Neutrophil (primary cell): ENCODE results near the gene EEA1.

Experiments used
- H3K27ac ChIP-seq: fragments of 200-600 bp; sonication (generic); 2 replicates; pipeline ENCODE4 v1.5.1; 2016; ENCODE audit warnings: mild to moderate bottlenecking, moderate library complexity
- H3K27me3 ChIP-seq: fragments of 200-600 bp; sonication (generic); 2 replicates; pipeline ENCODE4 v1.6.0; 2016; ENCODE audit warnings: mild to moderate bottlenecking
- H3K36me3 ChIP-seq: fragments of 200-600 bp; sonication (generic); 2 replicates; pipeline ENCODE4 v1.5.1; 2017
- H3K4me1 ChIP-seq, 2 experiments: fragments of 200-600 bp in 1 of 2; sonication (generic) in 1 of 2; 1 replicate in 1 of 2; 2 replicates in 1 of 2; pipeline versions ENCODE4 v1.5.1 to v1.6.1; 2013 to 2016; ENCODE audit warnings: low read depth in 1 of 2, low read length in 1 of 2, mild to moderate bottlenecking in 1 of 2, moderate library complexity in 1 of 2; ENCODE audit not compliant: control insufficient read depth in 1 of 2, insufficient read depth in 1 of 2
- H3K4me3 ChIP-seq, 2 experiments: fragments of 200-600 bp in 1 of 2; sonication (generic) in 1 of 2; 1 replicate in 1 of 2; 2 replicates in 1 of 2; pipeline ENCODE4 v1.5.1; 2013 to 2016; ENCODE audit warnings: low read depth in 1 of 2, low read length in 1 of 2, mild to moderate bottlenecking in 1 of 2, moderate library complexity in 1 of 2
- H3K9me3 ChIP-seq: fragments of 200-600 bp; sonication (generic); 2 replicates; pipeline ENCODE4 v1.5.1; 2016
- TF ChIP-seq, protein P1 (sequence below): fragments of 200-600 bp; sonication (generic); IDR thresholded peaks from 2 replicates; pipeline ENCODE4 v1.5.1; 2016; ENCODE audit warnings: antibody characterized with exemption

EEA1 gene

DNA sequence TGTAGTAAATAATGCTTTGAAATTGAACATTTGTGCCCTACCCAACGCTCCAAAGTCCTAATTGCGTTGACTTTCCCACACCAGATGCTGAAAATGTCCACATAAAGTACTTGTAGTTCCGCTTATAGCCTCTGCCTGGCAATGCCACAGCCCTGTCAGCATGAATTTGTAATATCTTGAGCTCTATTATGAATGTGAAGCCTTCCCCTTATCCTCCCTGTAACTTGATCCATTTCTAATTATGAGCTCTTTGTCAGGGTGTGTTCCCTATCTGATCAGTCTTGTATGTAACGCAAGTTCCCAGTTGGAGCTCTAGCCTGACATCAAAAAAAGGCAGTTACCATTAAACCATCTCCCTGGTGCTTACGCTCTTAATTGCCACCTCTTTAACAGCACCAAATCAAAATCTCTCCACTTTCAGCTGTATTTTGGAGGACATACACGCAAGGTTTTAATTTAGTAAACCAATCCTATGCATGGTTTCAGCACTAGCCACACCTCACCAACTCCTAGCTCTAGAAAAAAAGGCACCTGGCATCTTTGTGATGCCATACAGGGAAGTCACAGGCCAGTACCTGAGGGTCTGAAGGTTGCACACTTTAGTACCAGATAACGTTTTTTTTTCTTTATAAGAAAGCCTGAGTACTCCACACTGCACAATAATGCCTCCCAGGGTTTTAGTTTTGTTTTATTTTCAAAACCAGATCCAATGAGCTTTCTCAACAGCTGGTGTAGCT, 69.3 kb downstream of the EEA1 start:
- no peak overlapping the region for H3K4me3 ChIP-seq
- no peak overlapping the region for H3K27ac ChIP-seq
- no peaks in the 10 kb centered on the region for H3K4me1 ChIP-seq
- no peaks in the 10 kb centered on the region for H3K27me3 ChIP-seq
- TF ChIP-seq, protein P1, sequence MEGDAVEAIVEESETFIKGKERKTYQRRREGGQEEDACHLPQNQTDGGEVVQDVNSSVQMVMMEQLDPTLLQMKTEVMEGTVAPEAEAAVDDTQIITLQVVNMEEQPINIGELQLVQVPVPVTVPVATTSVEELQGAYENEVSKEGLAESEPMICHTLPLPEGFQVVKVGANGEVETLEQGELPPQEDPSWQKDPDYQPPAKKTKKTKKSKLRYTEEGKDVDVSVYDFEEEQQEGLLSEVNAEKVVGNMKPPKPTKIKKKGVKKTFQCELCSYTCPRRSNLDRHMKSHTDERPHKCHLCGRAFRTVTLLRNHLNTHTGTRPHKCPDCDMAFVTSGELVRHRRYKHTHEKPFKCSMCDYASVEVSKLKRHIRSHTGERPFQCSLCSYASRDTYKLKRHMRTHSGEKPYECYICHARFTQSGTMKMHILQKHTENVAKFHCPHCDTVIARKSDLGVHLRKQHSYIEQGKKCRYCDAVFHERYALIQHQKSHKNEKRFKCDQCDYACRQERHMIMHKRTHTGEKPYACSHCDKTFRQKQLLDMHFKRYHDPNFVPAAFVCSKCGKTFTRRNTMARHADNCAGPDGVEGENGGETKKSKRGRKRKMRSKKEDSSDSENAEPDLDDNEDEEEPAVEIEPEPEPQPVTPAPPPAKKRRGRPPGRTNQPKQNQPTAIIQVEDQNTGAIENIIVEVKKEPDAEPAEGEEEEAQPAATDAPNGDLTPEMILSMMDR: no peak
- H3K36me3 ChIP-seq: peaks cover 18% of the 10 kb centered on the region
- H3K9me3 ChIP-seq: no peaks in the 10 kb centered on the region

DNA sequence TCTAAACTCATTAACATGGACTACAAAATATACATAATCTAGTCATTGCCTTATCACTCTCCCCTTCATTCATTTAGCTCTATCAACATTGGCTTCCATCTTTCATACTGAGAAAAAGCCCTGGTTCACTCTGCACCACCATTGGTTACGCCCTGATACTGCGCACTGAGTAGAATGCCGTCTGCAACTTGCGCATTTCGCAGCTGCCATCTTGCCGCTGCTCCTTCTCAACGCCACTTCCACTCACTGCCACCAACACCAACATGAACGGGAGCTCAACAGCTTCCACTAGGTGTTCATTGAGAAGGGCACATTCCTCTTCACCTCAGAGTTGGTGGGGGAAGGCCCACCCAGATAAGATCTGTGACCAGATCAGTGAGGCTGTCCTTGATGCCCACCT, 71.3 kb downstream of the EEA1 start:
- Histone ChIP-seq H3K4me1 (no peaks in the 10 kb centered on the region), H3K4me3 (no peak overlapping the region), H3K9me3 (no peaks in the 10 kb centered on the region), H3K27me3 (no peaks in the 10 kb centered on the region), H3K27ac (no peak overlapping the region), H3K36me3 (peaks cover 18% of the 10 kb centered on the region)
- TF ChIP-seq, protein P1: no peak

DNA sequence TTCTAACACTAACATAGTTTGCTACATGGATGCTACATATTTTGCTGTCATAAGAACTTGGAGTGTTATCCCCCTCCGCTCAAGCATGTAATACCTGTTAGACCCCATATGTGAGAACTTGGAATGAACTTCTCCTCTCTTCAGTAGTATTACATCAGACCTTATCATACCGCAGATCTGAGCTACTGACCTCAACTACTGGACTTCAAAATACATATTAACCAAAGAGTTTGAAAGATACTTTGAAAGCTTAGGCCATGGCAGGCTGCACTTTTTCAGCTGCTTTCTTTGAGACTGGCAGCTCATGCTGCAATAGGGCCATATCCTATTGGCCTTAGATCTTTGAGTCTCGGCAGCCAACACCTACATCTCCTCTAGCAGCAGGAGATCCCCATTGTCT, 74.8 kb downstream of the EEA1 start:
- H3K36me3 ChIP-seq: peaks cover 43% of the 10 kb centered on the region
- TF ChIP-seq, protein P1: no peak
- H3K9me3 ChIP-seq: no peaks in the 10 kb centered on the region
- no peak overlapping the region for H3K4me3 ChIP-seq
- no peaks in the 10 kb centered on the region for H3K4me1 ChIP-seq
- H3K27ac ChIP-seq: no peak overlapping the region
- no peaks in the 10 kb centered on the region for H3K27me3 ChIP-seq

DNA sequence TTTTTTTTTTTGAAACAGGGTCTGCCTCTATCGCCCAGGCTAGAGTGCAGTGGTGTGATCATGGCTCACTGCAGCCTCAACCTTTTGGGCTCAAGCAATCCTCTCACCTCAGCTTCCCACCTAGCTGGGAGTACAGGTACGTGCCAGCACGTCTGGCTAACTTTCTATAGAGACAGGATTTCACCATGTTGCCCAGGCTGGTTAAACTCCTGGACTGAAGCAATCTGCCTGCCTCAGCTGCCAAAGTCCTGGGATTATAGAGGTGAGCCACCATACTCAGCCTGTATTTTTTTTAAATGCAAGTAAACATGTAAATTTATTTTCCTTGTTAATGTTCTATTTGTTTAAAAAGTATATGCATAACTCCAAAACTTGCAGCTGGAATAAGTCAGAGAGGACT, 80.4 kb downstream of the EEA1 start:
- Histone ChIP-seq H3K4me3 (no peak overlapping the region), H3K36me3 (peaks cover 40% of the 10 kb centered on the region), H3K4me1 (no peaks in the 10 kb centered on the region), H3K27me3 (no peaks in the 10 kb centered on the region), H3K27ac (no peak overlapping the region), H3K9me3 (no peaks in the 10 kb centered on the region)
- TF ChIP-seq, protein P1: no peak

DNA sequence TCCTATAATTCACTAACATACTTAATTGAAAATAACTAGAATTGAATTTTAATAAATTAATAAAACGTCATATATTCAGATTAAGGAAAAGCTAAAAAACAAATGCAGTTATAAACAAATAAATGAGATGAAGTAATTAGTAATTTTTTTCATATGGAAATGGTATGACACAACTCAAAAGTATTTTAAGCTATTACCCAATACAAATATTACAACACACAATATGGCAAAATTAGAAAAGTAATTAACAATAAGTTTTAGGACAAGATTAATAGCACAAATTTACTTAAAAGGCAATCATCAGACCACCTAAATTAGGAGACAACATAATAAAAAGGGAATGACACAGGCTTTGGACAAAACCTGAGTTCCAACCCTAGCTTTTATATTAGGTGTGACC, 81.7 kb downstream of the EEA1 start:
- TF ChIP-seq, protein P1: no peak
- H3K27ac ChIP-seq: no peak overlapping the region
- no peak overlapping the region for H3K4me3 ChIP-seq
- H3K27me3 ChIP-seq: no peaks in the 10 kb centered on the region
- H3K36me3 ChIP-seq: peaks cover 30% of the 10 kb centered on the region
- H3K4me1 ChIP-seq: no peaks in the 10 kb centered on the region
- H3K9me3 ChIP-seq: no peaks in the 10 kb centered on the region
